ENCODE measurements around the gene MAGEA11.

Gene MAGEA11

GRCh38 chrX:149762696-149763614, 51.1 kb downstream of the MAGEA11 start:
- Histone ChIP-seq H3K9me3 (ENCODE audit: insufficient read depth, low read depth, low read length) (no peaks in the 10 kb centered on the region), H3K9me2 (replicated peaks; ENCODE audit: low read depth, low read length) (no peaks in the 10 kb centered on the region), H3K4me3 (ENCODE audit: low read length, poor library complexity, severe bottlenecking) (no peak overlapping the region), H3F3A (ENCODE audit: low read depth) (no peaks in the 10 kb centered on the region), H3K27me3 (ENCODE audit: insufficient read depth, low read length, poor library complexity, severe bottlenecking) (no peaks in the 10 kb centered on the region), H3K4me2 (ENCODE audit: low read depth, low read length, poor library complexity, severe bottlenecking) (no peak overlapping the region), H3K36me3 (ENCODE audit: insufficient read depth, low read length) (no peaks in the 10 kb centered on the region), H4K20me1 (ENCODE audit: insufficient read depth, low read length, poor library complexity, severe bottlenecking) (no peaks in the 10 kb centered on the region), H3K9ac (ENCODE audit: low read depth, low read length, poor library complexity, severe bottlenecking) (no peak overlapping the region), H3K79me2 (ENCODE audit: insufficient read depth, low read length) (no peaks in the 10 kb centered on the region), H3K4me1 (ENCODE audit: insufficient read depth, low read length, poor library complexity, severe bottlenecking) (no peaks in the 10 kb centered on the region), H2AFZ (ENCODE audit: low read length) (no peak overlapping the region)
- TF ChIP-seq EZH2phosphoT487 (IDR thresholded peaks at IDR 0.05; ENCODE audit: borderline replicate concordance) (no peak), CTCF (conservative IDR thresholded peaks at IDR 0.05; ENCODE audit: low read length) (no peak)
